Measurements from ENCODE around the gene DNAH11. TPM values are rescaled to one million over a fixed set of nuclear protein-coding genes. Genes with fewer than 3 reads are reported as not detected.

The DNAH11 gene
- total RNA-seq, 1 experiment from 2014 or later = 2.0 TPM

- no peak for TF ChIP-seq CTCF (IDR thresholded peaks at IDR 0.05; ENCODE audit: insufficient read depth in 1 of 2, low read depth in 1 of 2, low read length in 1 of 2, severe bottlenecking in 1 of 2, unreplicated experiment in 1 of 2)
- no peak overlapping the region for H3K27ac Mint-ChIP-seq (ENCODE audit: unreplicated experiment)
Observed at GRCh38 chr7:21778953-21779352, 236.1 kb downstream of the DNAH11 start.

DNA sequence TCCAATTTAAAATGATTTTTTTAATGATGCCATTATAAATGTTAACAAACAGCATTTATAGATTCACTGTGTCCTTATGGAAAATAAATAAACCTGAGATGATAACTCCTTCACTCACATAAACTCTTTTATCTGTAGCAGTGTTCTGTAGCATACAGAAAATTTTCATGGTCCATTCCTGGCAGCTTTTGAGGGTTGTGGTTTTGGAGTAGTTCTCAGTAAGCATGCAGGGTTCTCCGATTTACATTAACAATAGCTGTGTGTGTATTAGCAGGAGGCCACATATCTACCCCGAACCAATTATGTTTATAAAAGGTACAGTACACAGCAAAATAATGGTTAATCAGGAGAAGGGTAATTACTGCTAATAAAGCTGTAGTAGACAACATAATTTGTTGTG is 240.2 kb downstream of the DNAH11 start:
- no peaks in the 10 kb centered on the region for H3K4me1 ChIP-seq
- Mint-ChIP-seq H3K36me3 (ENCODE audit: insufficient read depth, unreplicated experiment) (no peaks in the 10 kb centered on the region), H3K9me3 (ENCODE audit: unreplicated experiment) (no peaks in the 10 kb centered on the region), H3K4me1 (ENCODE audit: low read depth, unreplicated experiment) (no peaks in the 10 kb centered on the region), H3K27me3 (ENCODE audit: insufficient read depth, unreplicated experiment) (no peaks in the 10 kb centered on the region), H3K27ac (ENCODE audit: unreplicated experiment) (no peak overlapping the region), H3K4me3 (ENCODE audit: unreplicated experiment) (no peak overlapping the region)
- POLR2A ChIA-PET = no interaction called here
- no peak for DNase-seq
- no peaks in the 10 kb centered on the region for H3K36me3 ChIP-seq (ENCODE audit: control insufficient read depth, insufficient read depth, low read length)
- intact Hi-C loops (cut with micrococcal nuclease; ENCODE audit: unreplicated experiment) = loop anchor here (5.0 kb wide), 2 partner anchors 219 to 299 kb away; no protein-coding TSS in a partner anchor
- BruUV-seq (replicated peaks) = no TSS peak
- no peak for TF ChIP-seq CTCF (IDR thresholded peaks at IDR 0.05; ENCODE audit: insufficient read depth in 1 of 2, low read depth in 1 of 2, low read length in 1 of 2, severe bottlenecking in 1 of 2, unreplicated experiment in 1 of 2)
- H3K9me3 ChIP-seq = no peaks in the 10 kb centered on the region
- CTCF ChIA-PET = no interaction called here
- no peaks in the 10 kb centered on the region for H3K27me3 ChIP-seq (replicated peaks; ENCODE audit: control insufficient read depth, insufficient read depth, low read length)
- H3K4me3 ChIP-seq (ENCODE audit: low read depth, low read length) = no peak overlapping the region

More at GRCh38 chr7:21778953-21779352, 236.1 kb downstream of the DNAH11 start:
- BruUV-seq (replicated peaks) = no TSS peak
- H3K4me3 Mint-ChIP-seq (ENCODE audit: unreplicated experiment) = no peak overlapping the region
- Histone ChIP-seq H3K4me1 (no peaks in the 10 kb centered on the region), H3K36me3 (ENCODE audit: control insufficient read depth, insufficient read depth, low read length) (no peaks in the 10 kb centered on the region), H3K4me3 (ENCODE audit: low read depth, low read length) (no peak overlapping the region), H3K9me3 (no peaks in the 10 kb centered on the region), H3K27me3 (replicated peaks; ENCODE audit: control insufficient read depth, insufficient read depth, low read length) (no peaks in the 10 kb centered on the region; the same call in 1 of the 2 replicates)
- H3K9me3 Mint-ChIP-seq (ENCODE audit: unreplicated experiment) = no peaks in the 10 kb centered on the region
- intact Hi-C loops (cut with micrococcal nuclease; ENCODE audit: unreplicated experiment) = no loop called here
- no peaks in the 10 kb centered on the region for H3K36me3 Mint-ChIP-seq (ENCODE audit: insufficient read depth, unreplicated experiment)
- ChIA-PET POLR2A (no interaction called here), CTCF (no interaction called here)
- no peaks in the 10 kb centered on the region for H3K4me1 Mint-ChIP-seq (ENCODE audit: low read depth, unreplicated experiment)
- no peak for DNase-seq
- no peaks in the 10 kb centered on the region for H3K27me3 Mint-ChIP-seq (ENCODE audit: insufficient read depth, unreplicated experiment)

GRCh38 chr7:21784989-21785388 is 242.2 kb downstream of the DNAH11 start:
- Histone ChIP-seq H3K36me3 (ENCODE audit: control insufficient read depth, insufficient read depth, low read length) (no peaks in the 10 kb centered on the region), H3K9me3 (no peaks in the 10 kb centered on the region), H3K27me3 (replicated peaks; ENCODE audit: control insufficient read depth, insufficient read depth, low read length) (no peaks in the 10 kb centered on the region), H3K4me3 (ENCODE audit: low read depth, low read length) (no peak overlapping the region), H3K4me1 (no peaks in the 10 kb centered on the region)
- Mint-ChIP-seq H3K4me3 (ENCODE audit: unreplicated experiment) (no peak overlapping the region), H3K36me3 (ENCODE audit: insufficient read depth, unreplicated experiment) (no peaks in the 10 kb centered on the region), H3K9me3 (ENCODE audit: unreplicated experiment) (no peaks in the 10 kb centered on the region), H3K27me3 (ENCODE audit: insufficient read depth, unreplicated experiment) (peaks cover 2% of the 10 kb centered on the region), H3K4me1 (ENCODE audit: low read depth, unreplicated experiment) (no peaks in the 10 kb centered on the region), H3K27ac (ENCODE audit: unreplicated experiment) (no peak overlapping the region)
- BruUV-seq (replicated peaks) = no TSS peak
- intact Hi-C loops (cut with micrococcal nuclease; ENCODE audit: unreplicated experiment) = loop anchor here (5.0 kb wide), 2 partner anchors 217 to 297 kb away; no protein-coding TSS in a partner anchor
- no peak for TF ChIP-seq CTCF (IDR thresholded peaks at IDR 0.05; ENCODE audit: insufficient read depth in 1 of 2, low read depth in 1 of 2, low read length in 1 of 2, severe bottlenecking in 1 of 2, unreplicated experiment in 1 of 2)
- DNase-seq = no peak
- ChIA-PET POLR2A (no interaction called here), CTCF (no interaction called here)

Measured in Caco-2 (cell line).